Measurements from ENCODE around the gene PPP1R11.
"Not testable (repeated sequence)": the region's sequence is repeated elsewhere in the genome, so short reads cannot be mapped to it uniquely, and the experiment has no call there.

PPP1R11 gene, protein sequence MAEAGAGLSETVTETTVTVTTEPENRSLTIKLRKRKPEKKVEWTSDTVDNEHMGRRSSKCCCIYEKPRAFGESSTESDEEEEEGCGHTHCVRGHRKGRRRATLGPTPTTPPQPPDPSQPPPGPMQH

DNA sequence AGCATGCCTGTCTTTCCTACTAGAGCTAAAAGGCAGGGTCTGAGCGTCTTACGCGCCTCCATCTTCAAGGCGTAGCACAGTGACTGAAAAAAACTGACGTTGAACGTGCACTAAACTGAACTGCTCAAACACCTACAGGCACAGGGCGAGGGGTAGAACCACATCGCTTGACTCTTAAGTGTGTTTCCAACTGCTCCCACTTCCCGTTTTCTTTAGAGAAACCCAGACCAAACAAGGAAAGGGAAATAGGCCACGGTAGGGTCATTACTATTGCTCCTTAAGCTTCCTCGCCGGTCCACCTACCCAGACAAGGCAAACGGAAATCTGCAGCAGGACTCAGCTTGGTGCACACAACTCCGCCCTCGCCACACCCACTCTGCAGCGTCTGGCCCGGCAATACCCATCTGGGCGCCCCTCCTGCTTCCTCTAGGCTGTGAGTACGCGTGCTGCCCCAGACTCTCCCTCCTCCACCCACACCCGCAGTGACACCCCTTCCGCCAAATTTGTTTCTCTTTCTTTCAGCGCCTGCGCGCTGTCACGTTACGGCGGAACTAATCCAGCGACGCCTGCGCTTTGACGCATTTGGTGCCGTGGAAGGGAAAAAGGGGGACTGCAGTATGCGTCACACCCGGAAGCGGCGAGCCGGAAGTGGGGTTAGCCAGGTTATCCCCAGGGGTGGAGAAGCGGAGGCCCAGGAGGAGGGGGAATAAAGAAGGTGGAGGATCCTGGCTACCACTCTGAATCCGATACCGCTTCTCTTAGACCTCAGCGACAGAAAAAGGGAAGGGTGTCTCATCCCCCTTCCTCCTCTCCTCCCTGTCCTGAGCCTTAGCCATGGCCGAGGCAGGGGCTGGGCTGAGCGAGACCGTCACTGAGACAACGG, at the start of gene PPP1R11:
PPP1R11 (plus strand) TSS at position 622 of the 883 bp plus-strand sequence; CDS start at position 835, 213 bp downstream.
- FAIRE-seq, result peak; percentile 98

DNA sequence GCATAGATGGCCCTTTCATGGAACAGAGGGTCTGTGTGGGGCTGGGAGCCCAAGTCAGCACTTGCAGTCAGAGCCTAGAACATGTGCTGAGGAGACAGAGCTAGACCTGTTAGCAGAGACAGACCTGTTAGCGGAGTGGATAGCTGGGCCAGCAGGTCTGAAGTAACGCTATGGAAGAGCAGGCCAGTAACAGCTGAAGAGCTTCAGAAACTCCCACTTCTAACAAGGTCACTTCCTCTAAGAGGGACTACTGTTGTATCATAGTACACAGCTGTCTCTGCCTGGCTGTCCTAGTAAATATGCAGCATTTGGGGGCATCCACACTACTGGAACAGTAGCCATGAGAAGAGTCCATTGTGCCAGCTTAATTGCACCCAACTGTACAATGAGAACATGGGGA, 47.2 kb upstream of the PPP1R11 start:
- FAIRE-seq, result no peak

DNA sequence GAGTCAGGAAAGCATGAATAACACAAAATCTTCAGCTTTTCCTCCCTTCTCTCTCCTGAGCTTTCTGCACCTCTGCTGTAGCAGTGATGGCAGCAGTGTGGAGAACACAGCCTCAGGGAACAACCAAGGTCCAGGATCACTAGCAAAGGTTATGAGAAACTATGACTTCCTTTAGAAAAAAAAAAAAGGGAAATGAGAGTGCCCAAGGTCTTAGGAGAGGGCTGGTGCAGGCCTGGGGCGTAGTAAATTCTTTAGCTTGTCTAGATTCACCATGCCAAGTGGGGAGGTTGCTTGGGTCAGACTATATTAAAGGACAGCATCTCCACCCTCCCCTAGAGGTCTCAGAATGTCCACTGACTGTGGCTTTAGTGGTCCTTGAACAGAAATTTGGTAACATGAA, 46.4 kb upstream of the PPP1R11 start:
- no peak for FAIRE-seq

DNA sequence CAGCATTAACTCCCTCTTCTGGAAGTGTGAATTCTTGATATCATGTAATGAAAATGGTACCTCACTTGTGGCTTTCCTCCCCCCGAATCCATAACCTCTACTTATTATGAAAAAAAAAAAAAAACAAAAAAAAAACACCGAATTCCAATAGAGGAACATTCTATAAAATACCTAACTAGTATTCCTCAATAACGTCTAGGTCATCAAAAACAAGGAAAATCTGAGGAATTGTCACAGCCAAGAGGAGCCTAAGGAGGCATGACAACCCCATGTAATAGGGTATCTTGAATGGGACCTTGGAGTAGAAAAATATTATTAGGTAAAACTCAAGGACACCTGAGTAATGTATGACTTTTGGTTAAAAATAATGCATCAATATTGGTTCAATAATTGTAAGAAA, 44.8 kb upstream of the PPP1R11 start:
- no peak for FAIRE-seq

DNA sequence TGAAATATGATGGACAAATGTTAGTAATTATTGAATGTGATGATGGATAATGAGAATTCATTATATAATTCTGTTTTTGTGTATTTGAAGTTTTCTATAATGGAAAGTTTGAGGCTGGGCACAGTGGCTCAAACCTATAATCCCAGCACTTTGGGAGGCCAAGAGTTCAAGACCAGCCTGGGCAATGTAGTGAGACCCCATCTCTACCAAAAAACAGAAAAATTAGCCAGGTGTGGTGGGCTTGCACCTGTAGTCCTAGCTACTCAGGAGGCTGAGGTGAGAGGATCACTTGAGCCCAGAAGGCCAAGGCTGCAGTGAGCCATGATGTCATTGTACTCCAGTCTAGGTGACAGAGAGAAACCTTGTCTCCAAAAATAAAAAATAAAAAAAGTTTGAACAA, 44.3 kb upstream of the PPP1R11 start:
- FAIRE-seq, result not testable (repeated sequence)

DNA sequence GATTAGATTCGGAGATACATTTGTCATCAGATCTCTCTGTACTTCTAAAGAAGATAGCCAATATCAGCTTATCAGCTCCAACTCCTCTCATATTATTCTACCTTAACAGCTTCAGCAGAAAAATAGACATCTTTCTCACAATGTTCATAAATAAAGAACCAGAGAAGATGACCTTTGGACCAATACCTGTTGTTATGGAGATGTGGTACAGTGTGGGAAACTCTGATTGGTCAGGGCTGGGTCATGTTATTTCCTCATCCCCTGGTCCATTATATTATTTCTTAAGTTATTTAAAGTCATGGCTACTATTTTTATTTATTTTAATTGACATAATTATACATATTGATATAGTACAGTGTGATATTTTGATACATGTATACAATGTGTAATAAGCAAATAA, 41.8 kb upstream of the PPP1R11 start:
- no peak for FAIRE-seq

DNA sequence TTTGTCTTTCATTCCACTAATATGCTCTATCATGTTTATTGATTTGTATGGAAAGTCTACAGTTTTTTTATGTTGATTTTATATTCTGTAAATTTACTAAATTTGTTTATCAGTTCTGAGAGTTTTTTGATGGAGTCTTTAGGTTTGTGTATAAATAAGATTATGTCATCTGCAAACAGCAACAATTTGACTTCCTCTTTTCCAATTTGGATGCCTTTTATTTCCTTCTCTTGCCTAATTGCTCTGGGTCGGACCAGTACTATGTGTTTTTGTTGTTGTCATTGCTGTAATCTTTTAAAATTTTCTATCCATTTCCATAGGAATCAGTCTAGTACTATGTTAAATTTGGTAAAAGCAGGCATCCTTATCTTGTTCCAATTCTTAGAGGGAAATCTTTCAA, 37.4 kb upstream of the PPP1R11 start:
- FAIRE-seq, result no peak

DNA sequence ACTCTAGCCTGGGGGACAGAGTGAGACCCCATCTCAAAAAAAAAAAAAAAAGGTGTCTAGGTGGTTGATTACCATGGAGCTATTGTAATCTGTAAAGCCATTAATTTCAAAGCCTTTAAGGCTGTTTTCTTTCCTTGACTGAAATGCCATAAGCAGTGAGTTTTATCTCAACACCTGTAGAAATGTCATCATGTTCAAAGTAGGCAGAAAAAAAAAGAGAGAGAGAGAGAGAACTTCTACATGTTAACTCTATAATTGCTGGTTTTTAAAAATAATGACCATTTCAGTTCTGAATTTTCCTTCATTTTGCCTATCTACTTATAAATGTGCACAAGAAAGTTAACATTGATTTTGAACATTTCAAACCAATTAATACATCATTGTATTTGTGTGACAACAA, 35.6 kb upstream of the PPP1R11 start:
- FAIRE-seq, result no peak

DNA sequence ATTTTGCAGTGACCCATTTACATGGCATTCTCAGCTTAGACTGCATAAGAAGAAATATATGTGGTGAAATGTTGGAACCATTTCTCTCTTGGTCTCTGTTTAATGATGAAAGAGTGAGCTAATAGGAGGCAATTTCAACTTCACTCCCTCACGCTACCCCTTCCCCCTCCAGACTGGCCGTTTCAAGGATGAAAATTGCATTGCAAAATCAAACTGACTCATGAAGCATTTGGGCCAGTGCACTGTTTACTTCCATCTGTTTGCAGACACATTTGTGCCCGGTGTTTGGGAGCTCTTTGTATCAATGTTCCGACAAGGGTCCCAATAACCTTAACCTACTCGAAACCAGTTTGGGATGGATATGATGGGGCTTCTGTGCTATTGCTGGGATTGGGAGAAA, 33.6 kb upstream of the PPP1R11 start:
- FAIRE-seq, result not testable (repeated sequence)

DNA sequence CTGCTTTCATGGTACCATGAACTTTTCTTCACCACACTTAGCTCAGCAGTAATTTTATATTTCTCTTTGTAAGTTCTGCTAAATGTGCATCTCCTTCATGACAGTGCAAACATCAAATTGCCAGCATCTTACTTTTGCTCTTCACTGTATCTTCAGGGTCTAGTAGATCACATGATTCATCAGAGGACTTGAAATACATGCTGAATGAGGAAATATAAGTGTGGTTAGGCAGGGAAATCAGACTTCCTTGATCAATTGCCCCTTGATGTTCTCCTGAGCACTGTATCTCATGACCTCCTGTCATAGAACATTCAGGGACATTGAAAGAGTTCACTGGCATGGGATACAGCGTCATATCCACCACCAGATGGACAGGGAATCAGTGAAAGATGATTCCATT, 31.2 kb upstream of the PPP1R11 start:
- FAIRE-seq, result no peak

DNA sequence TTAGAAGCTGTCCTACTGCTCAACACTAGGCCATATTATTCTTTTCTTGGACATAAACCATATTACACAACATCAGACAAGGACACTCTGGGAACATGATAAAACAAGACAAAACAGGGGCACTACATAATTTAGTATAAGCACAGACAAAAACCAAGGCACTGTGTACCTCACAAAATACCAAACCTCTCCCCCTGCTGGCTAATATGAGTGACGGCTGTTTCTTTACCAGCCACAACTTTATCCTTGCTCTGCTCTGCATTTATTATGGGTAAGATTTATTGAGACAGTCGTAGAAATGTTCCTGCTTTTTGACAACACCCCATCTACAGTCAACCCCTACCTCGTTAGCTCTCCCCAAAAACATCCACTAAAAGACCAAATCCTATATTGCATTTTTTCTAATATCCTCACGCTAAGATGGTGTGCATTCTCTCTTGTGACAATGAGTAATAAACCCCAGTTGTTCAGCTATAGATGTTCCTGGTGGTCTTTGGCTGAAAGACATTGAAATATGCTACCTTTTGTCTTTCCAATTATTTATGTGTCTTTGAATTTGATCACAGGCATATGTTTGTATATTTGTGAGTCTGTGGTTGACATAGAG, 29.7 kb upstream of the PPP1R11 start:
- peak; percentile 78 for FAIRE-seq

DNA sequence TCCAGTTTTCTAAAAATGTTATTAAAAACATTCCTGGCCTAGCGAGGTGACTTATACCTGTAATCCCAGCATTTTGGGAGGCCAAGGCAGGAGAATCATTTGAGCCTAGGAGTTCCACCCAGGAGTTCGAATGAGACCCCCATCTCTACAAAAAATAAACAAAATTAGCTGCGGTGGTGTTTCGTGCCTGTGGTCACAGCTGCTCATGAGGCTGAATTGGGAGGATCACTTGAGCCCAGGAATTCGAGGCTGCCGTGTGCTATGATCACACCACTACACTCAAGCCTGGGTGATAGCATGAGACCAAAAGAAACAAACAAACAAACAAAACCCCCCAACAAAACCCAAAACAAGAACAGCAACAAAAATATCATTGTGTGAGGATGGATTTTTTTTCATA, 25.8 kb upstream of the PPP1R11 start:
- no peak for FAIRE-seq

DNA sequence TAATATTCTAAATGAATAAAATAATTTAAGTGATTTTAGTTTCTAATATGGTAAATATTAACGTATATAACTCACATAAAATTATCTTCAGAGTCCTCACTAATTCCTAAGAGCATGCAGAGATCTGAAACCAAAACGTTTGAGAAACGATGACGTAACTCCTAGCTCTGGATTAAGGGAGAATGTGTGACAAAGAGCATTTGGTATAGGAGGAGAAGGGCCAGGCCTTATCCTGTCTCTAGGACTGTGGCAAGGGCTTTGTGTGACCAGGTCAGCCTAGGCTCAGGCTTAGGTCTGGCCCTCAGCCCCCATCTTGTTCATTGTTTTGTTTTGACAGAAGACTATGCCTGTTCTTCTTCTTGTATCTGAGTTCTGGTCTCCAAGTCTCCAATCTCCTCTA, 25.2 kb upstream of the PPP1R11 start:
- FAIRE-seq, result no peak

DNA sequence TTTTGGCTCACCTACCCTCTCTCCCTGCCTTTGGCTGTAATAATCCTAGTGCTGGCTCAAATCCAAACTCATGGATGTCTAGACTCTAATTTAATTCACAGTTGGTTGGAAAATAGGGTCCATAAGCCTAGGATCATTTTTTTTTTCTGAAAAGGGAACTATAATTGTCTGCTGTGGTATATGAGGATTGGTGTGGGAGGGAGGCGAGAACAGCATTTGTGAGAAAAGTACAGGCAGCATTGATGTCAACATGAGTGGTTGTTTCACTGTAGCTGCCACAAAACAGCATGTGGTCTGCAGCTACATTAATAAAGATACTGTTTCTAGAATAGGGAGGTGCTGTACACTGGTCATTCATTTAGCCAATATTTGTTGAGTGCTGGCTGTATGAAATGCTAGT, 24.5 kb upstream of the PPP1R11 start:
- no peak for FAIRE-seq

DNA sequence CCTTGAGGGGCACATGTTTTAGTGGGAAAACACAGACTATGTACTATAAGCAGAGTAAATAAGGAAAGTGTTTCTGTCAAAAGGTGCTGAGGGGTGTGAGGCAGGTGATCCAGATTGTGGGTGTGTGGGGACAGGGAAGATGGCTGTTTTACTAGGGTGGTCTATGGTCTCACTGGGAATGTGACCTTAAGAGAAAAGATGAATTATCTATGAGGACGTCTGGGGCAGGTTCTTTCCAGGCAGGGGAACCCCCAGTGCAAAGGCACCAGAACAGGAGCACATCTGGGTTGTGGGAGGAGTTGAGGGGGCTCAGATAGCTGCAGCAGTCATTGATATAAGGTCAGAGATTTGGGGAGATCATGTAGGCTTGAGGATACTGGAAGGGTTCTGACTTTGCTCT, 24.1 kb upstream of the PPP1R11 start:
- no peak for FAIRE-seq

DNA sequence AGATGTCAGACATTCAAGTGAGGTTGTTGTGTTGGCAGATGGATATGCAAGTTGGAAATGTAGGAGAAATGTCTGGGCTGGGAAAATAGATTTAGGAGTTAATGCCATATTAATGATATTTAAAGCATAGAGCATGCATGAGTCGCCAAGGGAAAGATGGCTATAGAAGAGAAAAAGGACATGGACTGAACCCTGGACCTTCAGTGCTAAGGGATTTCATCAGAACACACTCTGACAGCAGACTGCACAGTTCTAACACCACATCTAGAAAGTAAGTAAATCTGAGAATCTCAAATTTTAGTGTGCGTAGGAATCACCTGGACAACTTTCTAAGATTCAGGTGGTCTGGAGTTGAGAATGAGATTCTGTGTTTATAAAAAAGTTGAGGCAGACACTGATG, 23.3 kb upstream of the PPP1R11 start:
- no peak for FAIRE-seq

DNA sequence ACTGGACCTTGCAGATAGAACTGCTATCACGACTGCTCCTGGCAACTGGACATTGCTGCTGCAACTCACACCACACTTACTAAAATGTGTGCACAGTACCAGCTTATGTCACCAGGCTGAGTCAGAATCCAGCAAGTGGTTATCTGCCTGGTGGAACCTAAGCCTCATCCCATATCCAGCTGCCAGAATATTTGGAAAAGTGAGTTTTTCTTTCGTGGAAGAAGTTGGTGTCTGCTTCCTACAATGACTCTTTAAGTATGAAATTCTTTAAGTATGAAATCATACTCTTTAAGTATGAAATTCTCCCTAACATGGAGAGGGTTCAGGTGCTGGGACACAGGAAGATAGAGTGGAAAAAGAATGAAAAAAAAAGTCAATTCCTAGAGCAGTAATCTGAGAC, 22.4 kb upstream of the PPP1R11 start:
- FAIRE-seq, result no peak

DNA sequence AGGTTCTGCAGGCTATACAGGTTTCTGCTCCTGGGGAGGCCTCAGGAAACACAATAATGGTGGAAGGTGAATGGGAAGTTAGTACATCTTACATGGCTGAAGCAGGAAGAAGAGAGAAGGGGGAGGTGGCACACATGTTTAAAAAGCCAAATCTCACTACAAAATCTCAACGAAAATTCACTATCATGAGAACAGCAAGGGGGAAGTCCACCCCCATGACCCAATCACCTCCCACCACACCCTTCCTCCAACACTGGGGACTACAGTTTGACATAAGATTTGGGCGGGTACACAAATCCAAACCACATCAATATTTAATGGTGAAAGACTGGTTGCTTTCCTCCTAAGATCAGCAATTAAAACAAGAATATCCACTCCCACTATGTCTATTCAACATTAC, 19.8 kb upstream of the PPP1R11 start:
- FAIRE-seq, result no peak

DNA sequence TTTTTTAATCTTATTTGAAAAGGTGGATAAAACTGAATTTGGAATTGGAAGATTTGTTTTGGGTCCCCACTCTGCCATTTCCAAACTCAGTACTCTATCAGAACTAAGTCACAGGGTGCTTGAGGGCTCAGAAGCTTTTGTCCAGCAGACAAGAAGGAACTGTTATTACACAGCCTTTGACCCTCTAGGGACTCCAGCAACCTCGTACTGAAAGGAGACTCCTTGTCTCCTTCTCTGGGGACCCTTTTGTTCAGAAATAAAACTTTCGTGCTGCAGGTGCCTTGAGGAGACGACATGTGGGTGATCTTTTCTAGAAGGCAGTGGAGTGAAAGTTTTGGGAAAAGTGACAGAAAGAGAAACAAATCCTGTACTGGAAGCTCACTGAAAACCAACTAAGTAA, 13.3 kb upstream of the PPP1R11 start:
- FAIRE-seq, result no peak

DNA sequence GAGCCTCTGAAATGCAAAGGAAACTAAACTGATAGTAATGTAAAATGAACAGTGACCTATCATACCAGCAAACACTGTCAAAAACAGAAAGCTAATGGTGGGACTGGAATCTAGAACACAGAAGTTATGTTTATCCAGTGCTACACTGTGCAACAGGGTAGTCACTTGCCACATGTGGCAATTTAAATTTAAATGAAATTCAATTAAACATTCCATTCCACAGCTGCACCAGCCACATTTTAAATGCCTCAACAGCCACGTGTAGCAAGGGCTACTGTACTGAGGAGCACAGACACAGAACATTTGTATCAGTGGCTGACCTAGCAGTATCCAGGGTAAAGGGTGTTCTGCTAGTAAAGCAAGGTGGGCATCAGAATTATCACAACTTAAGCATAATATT, 11.5 kb upstream of the PPP1R11 start:
- FAIRE-seq, result no peak

DNA sequence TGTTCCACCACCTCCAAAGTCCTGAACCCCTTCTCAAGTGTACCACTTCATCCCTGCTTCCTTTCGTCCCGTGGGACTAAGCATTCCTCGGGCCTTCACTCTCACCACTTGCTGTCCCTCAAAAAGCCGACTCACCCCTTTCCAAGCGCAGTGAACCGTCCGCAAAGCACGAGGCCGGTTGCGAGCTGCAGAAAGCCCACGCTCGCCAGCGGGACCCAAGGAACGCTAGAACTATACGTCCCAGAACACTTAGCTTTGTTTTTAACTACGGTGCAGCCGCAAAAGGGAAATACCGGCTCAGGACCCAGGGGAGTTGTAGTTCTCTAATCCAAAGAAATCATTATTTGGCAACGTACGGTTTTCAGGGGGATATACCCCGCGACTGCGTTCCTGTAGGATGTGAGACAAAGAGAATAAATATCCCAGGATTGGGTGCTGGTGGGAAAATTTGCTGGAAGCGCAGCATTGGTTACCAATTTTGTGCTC, 6.3 kb upstream of the PPP1R11 start:
- FAIRE-seq, result no peak

DNA sequence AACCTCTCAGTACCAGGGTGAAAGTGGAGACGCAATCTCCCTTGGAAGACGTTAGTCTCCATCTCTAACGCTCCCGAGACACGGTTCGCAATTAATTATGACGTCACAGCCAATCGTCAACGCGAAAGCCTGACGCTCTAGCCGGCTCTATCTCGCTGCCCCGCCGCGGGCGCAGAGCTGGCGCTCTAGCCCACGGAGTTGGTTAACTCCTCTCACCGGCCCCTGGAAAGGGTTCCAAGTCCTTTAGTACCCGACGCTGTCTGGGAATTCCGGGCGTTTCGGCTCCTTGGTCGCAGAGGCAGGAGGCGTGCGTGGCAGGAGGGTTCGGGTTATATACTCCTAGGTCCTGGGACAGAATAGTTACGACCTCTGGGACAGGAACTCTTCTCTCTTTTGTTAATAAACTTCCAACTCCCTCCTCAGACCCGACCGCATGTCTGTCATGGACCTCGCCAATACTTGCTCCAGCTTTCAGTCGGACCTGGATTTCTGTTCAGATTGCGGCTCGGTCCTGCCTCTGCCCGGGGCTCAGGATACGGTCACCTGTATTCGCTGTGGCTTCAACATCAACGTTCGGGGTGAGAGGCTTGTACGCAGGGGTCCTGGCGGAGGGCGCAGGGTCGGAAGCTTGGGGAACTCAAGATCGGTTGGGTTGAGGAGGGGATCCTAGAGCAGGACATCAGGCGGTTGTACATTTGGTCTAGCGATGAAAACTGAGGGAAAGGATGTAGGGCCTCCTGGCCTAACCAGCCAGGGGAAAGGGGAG, 5.7 kb upstream of the PPP1R11 start, which contains the start of gene POLR1H:
POLR1H (plus strand) TSS at position 174 of the 766 bp plus-strand sequence; CDS start at position 434, 260 bp downstream.
- FAIRE-seq, result peak; percentile 85

DNA sequence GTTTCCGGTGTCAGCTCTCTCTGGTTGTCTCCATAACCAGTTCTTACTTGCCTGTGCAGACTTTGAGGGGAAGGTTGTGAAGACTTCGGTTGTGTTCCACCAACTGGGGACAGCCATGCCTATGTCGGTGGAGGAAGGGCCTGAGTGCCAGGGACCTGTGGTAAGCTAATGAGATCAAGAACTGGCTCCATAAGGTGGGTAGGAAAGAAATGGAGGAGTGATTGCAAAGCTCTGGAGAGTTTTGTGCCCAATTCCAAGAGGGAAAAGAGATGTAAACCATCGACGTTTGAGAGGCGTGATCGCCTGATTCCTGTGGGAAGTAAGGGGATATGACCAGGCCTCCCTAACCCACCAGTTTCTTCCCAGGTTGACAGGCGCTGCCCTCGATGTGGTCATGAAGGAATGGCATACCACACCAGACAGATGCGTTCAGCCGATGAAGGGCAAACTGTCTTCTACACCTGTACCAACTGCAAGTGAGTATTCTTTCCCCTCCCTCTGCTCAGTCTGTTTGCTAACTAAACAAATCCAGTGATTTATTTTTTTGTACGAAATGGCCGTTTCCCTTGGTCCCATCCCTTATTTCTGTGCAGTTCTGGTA, 5.0 kb upstream of the PPP1R11 start:
- no peak for FAIRE-seq
